ENCODE measurements around the gene ANKRD28.
"Not testable (repeated sequence)": the region's sequence is repeated elsewhere in the genome, so short reads cannot be mapped to it uniquely, and the experiment has no call there.

The ANKRD28 gene

DNA sequence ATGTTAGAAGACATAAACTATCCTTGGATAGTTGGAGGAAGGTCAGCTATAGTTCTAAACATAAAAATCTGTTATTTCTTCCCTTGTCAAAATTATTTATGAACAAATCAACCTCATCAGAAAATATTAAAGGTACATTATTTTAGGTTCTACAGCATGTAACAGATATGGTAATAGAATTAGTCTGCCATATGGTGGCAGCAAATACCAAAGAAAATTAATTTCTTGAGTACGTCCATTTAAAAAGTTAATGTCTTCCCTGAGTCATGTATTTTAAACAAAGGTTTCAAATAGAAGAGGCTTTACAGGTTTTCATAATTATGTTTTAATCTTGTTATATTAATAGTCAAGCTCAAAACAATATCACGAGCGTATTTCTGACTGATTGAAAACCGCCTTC is 17.9 kb upstream of the ANKRD28 start:
- no peak overlapping the region for H3K4me3 ChIP-seq (ENCODE audit: low read length)
- peak; percentile 72 for DNase-seq (ENCODE audit: low read depth)
- TF ChIP-seq, protein P1, sequence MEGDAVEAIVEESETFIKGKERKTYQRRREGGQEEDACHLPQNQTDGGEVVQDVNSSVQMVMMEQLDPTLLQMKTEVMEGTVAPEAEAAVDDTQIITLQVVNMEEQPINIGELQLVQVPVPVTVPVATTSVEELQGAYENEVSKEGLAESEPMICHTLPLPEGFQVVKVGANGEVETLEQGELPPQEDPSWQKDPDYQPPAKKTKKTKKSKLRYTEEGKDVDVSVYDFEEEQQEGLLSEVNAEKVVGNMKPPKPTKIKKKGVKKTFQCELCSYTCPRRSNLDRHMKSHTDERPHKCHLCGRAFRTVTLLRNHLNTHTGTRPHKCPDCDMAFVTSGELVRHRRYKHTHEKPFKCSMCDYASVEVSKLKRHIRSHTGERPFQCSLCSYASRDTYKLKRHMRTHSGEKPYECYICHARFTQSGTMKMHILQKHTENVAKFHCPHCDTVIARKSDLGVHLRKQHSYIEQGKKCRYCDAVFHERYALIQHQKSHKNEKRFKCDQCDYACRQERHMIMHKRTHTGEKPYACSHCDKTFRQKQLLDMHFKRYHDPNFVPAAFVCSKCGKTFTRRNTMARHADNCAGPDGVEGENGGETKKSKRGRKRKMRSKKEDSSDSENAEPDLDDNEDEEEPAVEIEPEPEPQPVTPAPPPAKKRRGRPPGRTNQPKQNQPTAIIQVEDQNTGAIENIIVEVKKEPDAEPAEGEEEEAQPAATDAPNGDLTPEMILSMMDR (IDR thresholded peaks at IDR 0.05; ENCODE audit: insufficient read depth, low read depth, low read length, missing control alignments), result peak; percentile 13

DNA sequence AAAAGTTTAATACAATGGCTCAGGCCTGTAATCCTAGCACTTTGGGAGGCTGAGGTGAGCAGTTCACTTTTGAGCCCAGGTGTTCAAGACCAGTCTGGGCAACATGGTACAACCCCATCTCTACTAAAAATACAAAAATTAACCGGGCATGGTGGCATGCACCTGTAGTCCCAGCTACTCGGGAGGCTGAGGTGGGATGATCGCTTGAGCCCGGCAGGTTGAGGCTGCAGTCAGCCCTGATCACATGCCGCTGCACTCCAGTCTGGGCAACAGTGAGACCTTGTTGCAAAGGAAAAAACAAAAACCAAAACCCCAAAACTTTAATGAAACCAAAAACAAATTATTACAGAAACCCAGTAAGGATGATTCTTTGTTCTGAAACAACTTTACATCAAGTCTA is 15.3 kb upstream of the ANKRD28 start:
- DNase-seq (ENCODE audit: low read depth); H3K4me3 ChIP-seq (ENCODE audit: low read length): not testable (repeated sequence)

DNA sequence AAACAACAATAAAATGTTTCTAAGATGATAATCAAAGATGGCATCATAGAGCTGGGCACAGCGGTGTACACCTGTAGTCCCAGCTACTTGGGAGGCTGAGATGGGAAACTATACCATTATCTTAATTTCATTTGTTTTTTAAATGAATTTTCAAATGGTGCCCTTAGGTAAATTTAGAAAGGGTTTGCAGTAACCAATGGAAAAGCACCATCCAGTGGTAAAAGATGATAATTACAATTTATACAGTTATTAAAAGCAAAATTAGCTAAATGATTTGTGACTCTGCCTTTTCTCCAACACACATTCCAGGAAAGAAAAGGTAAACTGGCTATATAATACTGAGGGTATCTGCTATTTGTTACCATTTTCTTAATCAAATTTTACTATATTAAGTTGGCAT is 14.4 kb upstream of the ANKRD28 start:
- H3K4me3 ChIP-seq (ENCODE audit: low read length), result no peak overlapping the region
- DNase-seq (ENCODE audit: low read depth), result peak; percentile 37
- TF ChIP-seq, protein P1 (IDR thresholded peaks at IDR 0.05; ENCODE audit: insufficient read depth, low read depth, low read length, missing control alignments), result peak; percentile 29

DNA sequence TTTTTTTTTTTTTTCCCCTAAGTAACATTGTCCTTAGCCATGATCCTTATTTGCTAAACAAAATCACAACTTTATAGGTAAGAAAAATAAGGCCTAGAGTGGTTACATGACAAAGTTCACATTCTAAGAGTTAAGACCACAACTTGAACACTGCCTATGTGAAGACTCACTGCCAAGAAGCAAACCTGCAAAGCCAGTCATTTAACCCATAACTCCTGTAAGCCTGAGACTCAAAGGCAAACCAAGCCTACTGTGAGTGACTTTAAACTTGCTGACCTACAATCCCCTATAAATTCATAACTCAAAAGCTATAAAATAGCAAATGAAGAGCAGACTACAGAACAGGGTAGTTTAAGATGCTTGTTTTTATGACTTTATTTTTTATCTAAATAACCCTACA is 12.9 kb upstream of the ANKRD28 start:
- DNase-seq (ENCODE audit: low read depth), result no peak
- TF ChIP-seq, protein P1 (IDR thresholded peaks at IDR 0.05; ENCODE audit: insufficient read depth, low read depth, low read length, missing control alignments), result no peak
- H3K4me3 ChIP-seq (ENCODE audit: low read length), result no peak overlapping the region

DNA sequence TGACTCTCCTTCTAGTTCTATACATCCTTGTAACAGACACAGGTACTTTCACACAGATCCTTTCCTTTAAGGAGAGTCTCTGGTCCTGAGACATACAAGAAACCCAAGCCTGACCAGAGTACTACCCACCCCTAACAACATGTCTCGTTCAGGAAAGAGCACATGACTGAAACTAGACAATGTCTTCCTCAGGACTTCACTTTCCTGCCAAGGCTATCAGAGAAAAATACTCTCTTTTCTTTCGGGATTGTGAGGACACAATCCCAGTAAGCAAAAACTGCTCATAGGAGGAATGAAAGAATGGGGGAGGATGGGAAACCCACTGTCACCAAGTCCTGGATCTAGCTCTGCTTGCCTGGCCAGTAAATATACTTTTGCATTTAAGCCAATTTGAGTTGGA is 11.5 kb upstream of the ANKRD28 start:
- TF ChIP-seq, protein P1 (IDR thresholded peaks at IDR 0.05; ENCODE audit: insufficient read depth, low read depth, low read length, missing control alignments), result no peak
- DNase-seq (ENCODE audit: low read depth), result no peak
- H3K4me3 ChIP-seq (ENCODE audit: low read length), result no peak overlapping the region

DNA sequence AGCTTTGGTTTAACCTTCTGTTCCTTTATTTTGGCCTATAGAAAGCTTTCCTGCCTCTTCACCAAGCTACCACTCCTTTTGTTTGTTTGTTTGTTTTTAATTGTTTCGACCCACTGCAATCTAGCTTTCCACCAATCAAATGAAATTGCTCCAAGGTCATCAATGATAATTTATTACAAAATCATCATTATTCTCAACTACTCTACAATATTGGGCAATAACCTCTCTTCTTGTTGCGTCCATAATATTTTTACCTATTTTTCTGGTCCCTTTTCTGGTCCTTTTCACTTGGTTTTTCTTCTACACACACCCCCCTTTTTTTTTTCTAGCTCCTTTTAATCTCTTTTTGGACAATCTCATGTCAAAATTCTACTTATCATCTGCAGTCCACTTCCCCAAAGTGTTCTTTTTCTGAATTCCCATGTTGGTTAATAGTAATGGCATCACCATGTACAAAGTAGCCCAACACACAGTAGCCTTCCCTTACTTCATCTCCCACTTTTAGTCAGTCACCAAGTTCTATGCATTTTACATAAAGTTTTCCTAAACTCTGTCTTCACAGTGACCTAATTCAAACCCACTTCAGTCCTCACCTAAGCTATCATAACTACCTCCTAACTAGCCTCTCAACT is 11.0 kb upstream of the ANKRD28 start:
- TF ChIP-seq, protein P1 (IDR thresholded peaks at IDR 0.05; ENCODE audit: insufficient read depth, low read depth, low read length, missing control alignments), result no peak
- H3K4me3 ChIP-seq (ENCODE audit: low read length), result no peak overlapping the region
- no peak for DNase-seq (ENCODE audit: low read depth)

DNA sequence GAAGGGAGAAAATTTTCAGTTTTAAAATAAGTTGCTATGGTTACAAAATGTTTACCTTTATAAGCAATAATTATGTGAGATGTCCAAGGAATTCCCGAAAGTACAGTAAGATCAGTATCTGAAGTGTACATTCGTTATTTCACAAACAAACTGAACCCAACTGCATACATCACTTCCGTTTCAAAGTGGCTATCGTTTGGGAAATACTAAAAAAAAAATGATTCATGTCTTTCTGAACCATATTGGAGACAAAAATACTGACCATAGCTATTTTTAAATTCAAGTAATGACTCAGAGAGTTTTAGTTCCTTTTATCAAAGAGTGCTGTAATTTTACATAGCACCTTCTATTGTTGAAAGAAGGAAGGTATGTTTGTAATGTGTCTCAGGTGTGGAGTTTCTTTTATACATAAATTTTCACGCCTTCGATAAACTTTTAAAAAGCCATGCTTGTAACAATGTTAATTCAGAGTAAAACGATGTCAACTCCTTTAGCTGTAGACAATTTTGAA is 8.0 kb upstream of the ANKRD28 start:
- DNase-seq (ENCODE audit: low read depth), result peak; percentile 63
- H3K4me3 ChIP-seq (ENCODE audit: low read length), result no peak overlapping the region
- TF ChIP-seq, protein P1 (IDR thresholded peaks at IDR 0.05; ENCODE audit: insufficient read depth, low read depth, low read length, missing control alignments), result no peak
